ENCODE results near the gene CBL.

CBL gene

GRCh38 chr11:119342023-119342300 is 135.8 kb downstream of the CBL start:
- peak overlapping the region in 2 of 3 experiments; percentile 54 to 56 for H3K4me3 Mint-ChIP-seq

GRCh38 chr11:119342362-119343130 is 136.4 kb downstream of the CBL start:
- H3K9me3 Mint-ChIP-seq = no peaks in the 10 kb centered on the region
- peaks cover 31% of the 10 kb centered on the region for H3K4me1 Mint-ChIP-seq
- no peaks in the 10 kb centered on the region for H3K36me3 Mint-ChIP-seq (ENCODE audit: low read depth)
- no peak for TF ChIP-seq CTCF (IDR thresholded peaks at IDR 0.05; ENCODE audit: unreplicated experiment in 3 of 3)
- H3K27me3 Mint-ChIP-seq (ENCODE audit: low read depth) = peaks cover 72% of the 10 kb centered on the region
- H3K4me3 Mint-ChIP-seq = peak overlapping the region in 2 of 3 experiments; percentile 54 to 56
- H3K27ac Mint-ChIP-seq = no peak overlapping the region

More at GRCh38 chr11:119342023-119342300, 135.8 kb downstream of the CBL start:
- TF ChIP-seq CTCF (IDR thresholded peaks at IDR 0.05; ENCODE audit: unreplicated experiment in 3 of 3) = no peak
- Mint-ChIP-seq H3K36me3 (ENCODE audit: low read depth) (no peaks in the 10 kb centered on the region), H3K4me1 (peaks cover 32% of the 10 kb centered on the region), H3K27me3 (ENCODE audit: low read depth) (peaks cover 66% of the 10 kb centered on the region), H3K9me3 (no peaks in the 10 kb centered on the region), H3K27ac (no peak overlapping the region)

- H3K9me3 Mint-ChIP-seq = no peaks in the 10 kb centered on the region
- H3K27ac Mint-ChIP-seq = no peak overlapping the region
- TF ChIP-seq CTCF (IDR thresholded peaks at IDR 0.05; ENCODE audit: unreplicated experiment in 3 of 3) = no peak
- no peaks in the 10 kb centered on the region for H3K36me3 Mint-ChIP-seq (ENCODE audit: low read depth)
- no peak overlapping the region for H3K4me3 Mint-ChIP-seq
- H3K27me3 Mint-ChIP-seq (ENCODE audit: low read depth) = peaks cover 75% of the 10 kb centered on the region
- peaks cover 28% of the 10 kb centered on the region for H3K4me1 Mint-ChIP-seq
Observed at GRCh38 chr11:119343726-119344125, 137.6 kb downstream of the CBL start.

- Mint-ChIP-seq H3K27ac (no peak overlapping the region), H3K36me3 (ENCODE audit: low read depth) (no peaks in the 10 kb centered on the region), H3K27me3 (ENCODE audit: low read depth) (peaks cover 68% of the 10 kb centered on the region), H3K4me3 (no peak overlapping the region), H3K9me3 (no peaks in the 10 kb centered on the region), H3K4me1 (peaks cover 21% of the 10 kb centered on the region)
- no peak for TF ChIP-seq CTCF (IDR thresholded peaks at IDR 0.05; ENCODE audit: unreplicated experiment in 3 of 3)
Observed at GRCh38 chr11:119344291-119345010, 138.3 kb downstream of the CBL start.

- H3K4me3 Mint-ChIP-seq = no peak overlapping the region
Observed at GRCh38 chr11:119345685-119346084, 139.5 kb downstream of the CBL start.

More at GRCh38 chr11:119345685-119346084, 139.5 kb downstream of the CBL start:
- Mint-ChIP-seq H3K36me3 (ENCODE audit: low read depth) (no peaks in the 10 kb centered on the region), H3K27me3 (ENCODE audit: low read depth) (peaks cover 70% of the 10 kb centered on the region), H3K9me3 (no peaks in the 10 kb centered on the region), H3K27ac (no peak overlapping the region), H3K4me1 (peaks cover 20% of the 10 kb centered on the region)
- TF ChIP-seq CTCF (IDR thresholded peaks at IDR 0.05; ENCODE audit: unreplicated experiment in 3 of 3) = no peak
